LNCaP clone FGC (cell line): ENCODE results near the gene WDR90.

Experiments used
- DNase-seq: peaks from one replicate; pipeline ENCODE4 v3.0.0-alpha.2; 2011; ENCODE audit warnings: low read depth
- H3K4me3 ChIP-seq: 2 replicates; pipeline ENCODE4 v1.5.1; 2011; ENCODE audit warnings: mild to moderate bottlenecking, low read depth, low read length, control low read depth
- TF ChIP-seq, protein P1 (sequence below): IDR thresholded peaks from 2 replicates; pipeline ENCODE4 v1.5.1; 2012; ENCODE audit warnings: mild to moderate bottlenecking; ENCODE audit not compliant: control insufficient read depth, insufficient read depth; ENCODE audit errors: extremely low read depth

WDR90 gene

DNA sequence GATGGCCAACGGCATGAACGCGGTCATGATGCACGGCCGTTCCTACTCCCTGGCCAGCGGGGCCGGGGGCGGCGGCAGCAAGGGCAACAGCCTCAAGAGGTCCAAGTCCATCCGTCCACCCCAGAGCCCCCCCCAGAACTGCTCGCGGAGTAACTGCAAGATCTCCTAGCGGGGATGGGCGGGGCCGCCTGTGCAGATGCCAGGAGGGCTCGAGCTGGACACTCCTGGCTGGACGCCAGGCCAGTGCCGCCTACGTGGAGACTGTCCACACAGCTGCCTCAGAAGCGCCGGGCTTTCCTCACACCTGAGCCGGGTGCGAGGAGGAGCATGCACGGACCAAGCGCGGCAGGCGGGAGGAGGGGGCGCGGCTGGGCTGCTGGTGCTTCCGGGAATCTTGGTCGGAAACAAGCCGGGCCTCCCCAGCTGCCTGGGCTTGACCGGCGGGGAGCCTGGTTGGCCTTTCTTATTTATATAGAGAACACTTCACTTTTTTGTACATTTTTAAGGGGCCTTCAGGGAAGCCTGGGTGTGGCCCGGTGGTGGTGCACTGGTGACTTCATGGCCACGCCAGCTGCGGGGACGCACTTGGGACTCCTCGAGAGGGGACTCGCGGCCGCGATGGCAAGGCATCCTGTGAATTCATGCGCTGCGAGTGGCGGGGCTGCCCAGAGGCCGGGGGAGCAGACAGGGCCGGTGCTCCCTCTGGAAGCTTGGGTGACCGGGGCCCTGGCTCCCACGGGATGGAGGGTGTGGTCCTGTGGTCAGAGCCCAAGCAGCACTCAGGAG lies 21.5 kb upstream of the WDR90 start:
- no peak for DNase-seq
- H3K4me3 ChIP-seq, result no peak overlapping the region
- TF ChIP-seq, protein P1, sequence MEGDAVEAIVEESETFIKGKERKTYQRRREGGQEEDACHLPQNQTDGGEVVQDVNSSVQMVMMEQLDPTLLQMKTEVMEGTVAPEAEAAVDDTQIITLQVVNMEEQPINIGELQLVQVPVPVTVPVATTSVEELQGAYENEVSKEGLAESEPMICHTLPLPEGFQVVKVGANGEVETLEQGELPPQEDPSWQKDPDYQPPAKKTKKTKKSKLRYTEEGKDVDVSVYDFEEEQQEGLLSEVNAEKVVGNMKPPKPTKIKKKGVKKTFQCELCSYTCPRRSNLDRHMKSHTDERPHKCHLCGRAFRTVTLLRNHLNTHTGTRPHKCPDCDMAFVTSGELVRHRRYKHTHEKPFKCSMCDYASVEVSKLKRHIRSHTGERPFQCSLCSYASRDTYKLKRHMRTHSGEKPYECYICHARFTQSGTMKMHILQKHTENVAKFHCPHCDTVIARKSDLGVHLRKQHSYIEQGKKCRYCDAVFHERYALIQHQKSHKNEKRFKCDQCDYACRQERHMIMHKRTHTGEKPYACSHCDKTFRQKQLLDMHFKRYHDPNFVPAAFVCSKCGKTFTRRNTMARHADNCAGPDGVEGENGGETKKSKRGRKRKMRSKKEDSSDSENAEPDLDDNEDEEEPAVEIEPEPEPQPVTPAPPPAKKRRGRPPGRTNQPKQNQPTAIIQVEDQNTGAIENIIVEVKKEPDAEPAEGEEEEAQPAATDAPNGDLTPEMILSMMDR, result no peak

DNA sequence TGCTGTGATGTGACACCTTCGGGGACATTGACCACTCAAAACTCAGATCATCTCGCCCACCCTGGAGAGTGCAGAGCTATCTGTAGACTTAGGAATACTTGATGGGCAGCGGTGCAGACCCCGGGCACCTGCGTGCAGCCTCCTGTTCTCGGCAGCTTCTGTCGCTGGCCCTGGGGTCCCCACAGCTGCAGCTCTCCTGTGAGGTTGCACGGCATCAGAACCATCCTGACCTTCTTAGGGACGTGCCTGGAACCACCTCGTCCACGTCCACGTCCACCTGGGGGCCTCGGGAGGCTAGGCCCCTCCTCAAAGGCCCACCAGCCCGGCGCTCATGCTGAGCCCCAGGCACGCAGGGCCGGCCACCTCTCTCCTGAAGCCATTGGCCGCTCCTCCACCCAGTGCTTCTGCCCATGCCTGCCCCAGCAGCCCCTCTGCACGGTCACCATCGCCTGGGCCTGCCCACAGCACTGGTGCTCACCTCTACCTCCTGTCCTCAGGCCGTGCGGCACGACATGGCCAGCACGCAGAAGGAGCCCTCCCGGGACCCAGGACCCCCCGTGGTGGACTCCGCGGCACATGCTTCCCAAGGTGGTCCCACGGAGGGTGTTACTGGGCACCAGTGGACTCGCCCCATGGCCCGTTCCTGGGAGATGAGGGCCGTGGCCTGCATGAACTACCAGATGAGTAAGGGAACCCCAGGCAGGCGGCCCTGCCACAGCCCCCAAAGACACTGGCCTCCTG lies 20.7 kb upstream of the WDR90 start:
- no peak overlapping the region for H3K4me3 ChIP-seq
- TF ChIP-seq, protein P1, result no peak
- no peak for DNase-seq

DNA sequence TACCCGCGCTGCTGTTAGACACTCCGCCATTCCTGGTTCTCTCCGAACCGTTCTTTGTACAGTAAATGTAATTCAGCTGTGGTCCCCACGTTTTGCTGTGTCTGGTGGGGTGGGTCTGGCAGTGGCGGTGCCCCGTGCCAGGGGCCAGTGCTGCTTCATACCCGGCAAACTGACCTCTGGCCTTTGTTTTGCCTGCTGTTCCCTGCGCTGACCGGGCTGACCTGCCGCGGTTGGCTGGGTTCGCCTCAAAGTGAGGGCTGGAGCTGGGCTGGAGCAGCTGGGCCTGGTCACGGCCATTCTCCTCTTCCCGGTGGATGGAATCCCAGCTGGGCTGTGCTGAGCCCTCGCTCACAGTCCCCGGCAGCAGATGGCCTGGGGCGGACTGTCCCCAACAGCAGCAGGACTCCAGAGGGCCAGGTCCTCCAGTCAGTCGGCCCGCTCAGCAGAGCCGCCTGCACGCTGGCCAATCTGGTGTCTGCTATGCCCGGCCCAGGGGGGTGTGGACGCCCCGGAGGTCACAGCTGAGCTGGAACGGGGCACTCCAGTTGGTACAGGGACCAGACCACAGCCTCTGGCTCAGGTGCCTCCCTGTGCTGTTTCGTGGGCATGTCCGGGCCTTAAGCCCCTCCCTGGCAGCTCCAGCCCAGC lies 19.9 kb upstream of the WDR90 start:
- DNase-seq, result no peak
- TF ChIP-seq, protein P1, result no peak
- H3K4me3 ChIP-seq, result no peak overlapping the region

DNA sequence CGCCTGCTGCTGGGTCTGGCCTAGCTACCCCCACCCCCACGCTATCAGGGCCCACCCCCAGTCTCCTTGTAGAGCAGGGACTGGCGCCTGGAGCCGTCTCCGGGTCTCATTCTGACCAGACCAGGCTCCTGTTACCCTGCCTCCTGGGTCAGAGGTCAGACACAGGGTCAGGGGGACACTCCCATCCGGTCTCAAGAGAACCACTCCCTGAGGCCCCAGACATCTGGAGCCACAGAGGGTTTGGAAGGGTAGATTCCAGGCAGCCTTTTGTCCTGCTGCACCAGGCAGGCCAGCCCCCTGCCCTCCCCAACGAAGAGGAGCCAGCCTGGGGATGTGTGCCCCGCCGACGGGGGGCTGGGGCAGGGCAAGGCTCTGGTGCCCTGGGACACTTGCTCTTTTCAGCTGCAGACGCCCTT lies 19.3 kb upstream of the WDR90 start:
- DNase-seq, result no peak
- no peak overlapping the region for H3K4me3 ChIP-seq
- TF ChIP-seq, protein P1, result no peak

DNA sequence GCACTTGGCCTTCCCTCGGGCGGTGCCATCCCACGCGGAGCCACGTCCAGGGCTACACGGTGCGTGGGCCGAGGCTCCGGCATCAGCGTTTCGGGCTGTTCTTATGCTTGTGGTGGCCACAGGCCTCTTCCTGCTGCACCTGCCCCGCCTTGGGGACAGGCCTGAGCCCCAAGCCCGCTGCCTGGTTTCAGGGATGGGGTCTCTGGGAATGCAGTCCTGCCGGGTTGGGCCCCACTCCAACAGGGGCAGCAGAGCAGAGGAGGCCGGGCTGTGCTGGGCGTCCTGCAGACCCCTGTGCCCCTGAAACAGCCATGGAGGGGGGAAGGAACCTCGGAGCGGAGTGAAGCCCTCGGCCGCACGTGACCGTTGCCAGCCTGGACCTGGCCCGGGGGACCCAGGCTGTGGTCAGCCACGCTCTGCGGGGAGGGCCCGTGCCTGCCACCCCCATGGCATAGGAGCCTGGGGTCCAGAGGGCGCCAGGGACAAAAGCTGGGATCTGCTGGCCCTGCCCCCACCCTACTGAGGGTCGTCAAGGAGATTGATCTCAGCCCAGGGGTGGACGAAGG lies 18.8 kb upstream of the WDR90 start:
- no peak for DNase-seq
- TF ChIP-seq, protein P1, result no peak
- no peak overlapping the region for H3K4me3 ChIP-seq

DNA sequence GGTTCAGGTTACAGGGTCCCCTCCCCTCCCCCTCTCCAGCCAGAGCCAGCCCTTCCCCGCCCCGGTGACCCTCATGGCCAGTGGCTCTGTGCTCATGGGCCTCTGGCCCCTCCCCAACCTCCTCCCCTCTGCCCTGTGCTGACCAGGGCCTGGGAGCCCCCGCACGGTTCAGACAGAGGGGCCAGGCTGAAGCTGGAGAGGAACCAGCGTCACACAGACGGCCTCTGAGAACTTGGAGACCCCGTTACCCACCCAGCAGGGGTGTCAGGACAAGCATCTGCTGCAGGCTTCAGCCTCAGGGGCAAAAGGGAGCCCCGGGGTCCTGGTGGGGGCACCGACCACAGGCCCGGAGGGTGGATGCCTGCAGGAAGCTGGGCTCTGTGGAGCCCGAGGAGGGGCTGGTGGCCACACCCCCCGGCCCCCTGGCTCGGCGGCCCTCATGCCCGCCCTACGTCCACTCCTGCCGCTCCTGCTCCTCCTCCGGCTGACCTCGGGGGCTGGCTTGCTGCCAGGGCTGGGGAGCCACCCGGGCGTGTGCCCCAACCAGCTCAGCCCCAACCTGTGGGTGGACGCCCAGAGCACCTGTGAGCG lies 18.3 kb upstream of the WDR90 start, which contains the start of gene WFIKKN1:
TSS of gene WFIKKN1 (plus strand) at position 171 of the 591 bp plus-strand sequence. CDS start at position 440, 269 bp downstream.
- DNase-seq, result no peak
- TF ChIP-seq, protein P1, result no peak
- no peak within 1 kb of the TSS for H3K4me3 ChIP-seq
